ENCODE data around the gene TICAM2. TPM values are rescaled to one million over a fixed set of nuclear protein-coding genes. Genes with fewer than 3 reads are reported as not detected.
A peak's percentile ranks its signal among the peaks of the same experiment; 100 is the strongest.

Gene TICAM2
- total RNA-seq, 1 donor from 2014 or later, result 5.8 TPM

DNA sequence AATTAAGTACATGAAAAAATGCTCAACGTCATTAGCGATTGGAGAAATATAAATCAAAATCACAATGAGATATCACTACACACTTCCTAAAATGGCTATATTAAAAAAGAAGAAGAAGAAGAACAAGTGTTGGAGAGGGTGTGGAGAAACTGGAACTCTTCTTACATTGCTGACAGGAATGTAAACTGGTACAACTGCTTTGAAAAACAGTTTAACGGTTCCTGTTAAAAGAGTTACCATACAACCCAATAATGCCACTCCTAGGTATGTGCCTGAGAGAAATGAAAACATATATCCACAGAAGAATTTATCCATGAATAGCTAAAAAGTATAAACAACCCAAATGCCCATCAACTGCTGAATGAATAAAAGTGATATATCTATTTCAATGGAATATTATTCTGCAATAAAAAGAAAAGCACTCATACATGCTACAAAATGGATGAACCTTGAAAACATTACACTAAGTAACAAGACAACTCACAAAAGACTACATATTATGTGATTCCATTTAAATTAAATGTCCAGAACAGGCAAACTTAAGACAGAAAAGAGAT lies 66.7 kb downstream of the TICAM2 start:
- Histone ChIP-seq H3K4me3 (no peak overlapping the region), H3K27ac (no peak overlapping the region), H3K36me3 (peaks cover 19% of the 10 kb centered on the region), H3K9me3 (peaks cover 4% of the 10 kb centered on the region), H3K4me1 (peaks cover 76% of the 10 kb centered on the region), H3K27me3 (ENCODE audit: low read depth) (no peaks in the 10 kb centered on the region)
- DNase-seq (no peak), ATAC-seq (no peak)
- intact Hi-C loops (cut with DNase I), result no loop called here
- TF ChIP-seq CTCF (IDR thresholded peaks at IDR 0.05), result no peak

- no peak for TF ChIP-seq CTCF (IDR thresholded peaks at IDR 0.05)
- Histone ChIP-seq H3K9me3 (peaks cover 4% of the 10 kb centered on the region), H3K4me3 (no peak overlapping the region), H3K27me3 (ENCODE audit: low read depth) (no peaks in the 10 kb centered on the region), H3K36me3 (no peaks in the 10 kb centered on the region), H3K27ac (no peak overlapping the region), H3K4me1 (peaks cover 64% of the 10 kb centered on the region)
- DNase-seq (no peak), ATAC-seq (no peak)
- intact Hi-C loops (cut with DNase I), result no loop called here
Observed at GRCh38 chr5:115532517-115532916, 69.8 kb downstream of the TICAM2 start.

- peak in 1 of 2 donors; percentile 45 for ATAC-seq
- no peak for TF ChIP-seq CTCF (IDR thresholded peaks at IDR 0.05)
- intact Hi-C loops (cut with DNase I), result no loop called here
- H3K27ac ChIP-seq, result no peak overlapping the region
- DNase-seq, result no peak
- no peak overlapping the region for H3K4me3 ChIP-seq
- no peaks in the 10 kb centered on the region for H3K36me3 ChIP-seq
- peaks cover 58% of the 10 kb centered on the region for H3K4me1 ChIP-seq
- H3K9me3 ChIP-seq, result peaks cover 4% of the 10 kb centered on the region
- no peaks in the 10 kb centered on the region for H3K27me3 ChIP-seq (ENCODE audit: low read depth)
Observed at GRCh38 chr5:115531787-115532367, 70.4 kb downstream of the TICAM2 start.

DNA sequence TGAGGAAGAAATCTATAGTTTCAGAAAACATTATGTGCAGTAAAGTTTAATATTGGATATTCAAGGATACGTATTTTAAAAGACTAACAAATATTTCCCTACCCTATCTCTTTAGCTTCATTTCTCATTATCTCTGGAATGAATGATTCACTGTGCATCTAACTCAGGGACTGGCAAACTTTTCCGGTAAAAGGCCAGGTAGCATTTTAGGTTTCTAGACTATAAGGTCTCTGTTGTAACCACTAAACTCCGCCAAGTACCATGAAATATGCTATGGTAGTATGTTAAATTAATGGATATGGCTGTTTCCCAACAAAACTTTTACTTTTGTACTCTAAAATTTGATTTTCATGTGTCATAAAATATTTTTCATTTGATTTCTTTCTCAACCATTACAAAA lies 70.9 kb downstream of the TICAM2 start:
- Histone ChIP-seq H3K36me3 (no peaks in the 10 kb centered on the region), H3K4me3 (no peak overlapping the region), H3K27ac (no peak overlapping the region), H3K9me3 (peaks cover 4% of the 10 kb centered on the region), H3K27me3 (ENCODE audit: low read depth) (no peaks in the 10 kb centered on the region), H3K4me1 (peaks cover 58% of the 10 kb centered on the region)
- no peak for TF ChIP-seq CTCF (IDR thresholded peaks at IDR 0.05)
- intact Hi-C loops (cut with DNase I), result no loop called here
- ATAC-seq (no peak), DNase-seq (no peak)

GRCh38 chr5:115530426-115530825 lies 71.9 kb downstream of the TICAM2 start:
- Histone ChIP-seq H3K36me3 (peaks cover 2% of the 10 kb centered on the region), H3K27me3 (ENCODE audit: low read depth) (no peaks in the 10 kb centered on the region), H3K4me1 (peaks cover 53% of the 10 kb centered on the region), H3K9me3 (no peaks in the 10 kb centered on the region), H3K4me3 (no peak overlapping the region), H3K27ac (no peak overlapping the region)
- TF ChIP-seq CTCF (IDR thresholded peaks at IDR 0.05), result no peak
- DNase-seq, result no peak
- peak in 1 of 2 donors; percentile 35 for ATAC-seq
- intact Hi-C loops (cut with DNase I), result no loop called here

Other genes with a start within 250 kb of the TICAM2 start
- 24.1 TPM for gene FEM1C, start 57.7 kb downstream of the TICAM2 start, total RNA-seq
- 82.2 TPM for gene TMED7, start 23.6 kb upstream of the TICAM2 start, total RNA-seq
- 12.8 TPM for gene CDO1, start 214.2 kb upstream of the TICAM2 start, total RNA-seq
- gene ATG12, start 239.1 kb upstream of the TICAM2 start, total RNA-seq, result 35.7 TPM
- gene AP3S1, start 239.5 kb upstream of the TICAM2 start, total RNA-seq, result 69.4 TPM

Measured in lower lobe of right lung (tissue), 2 donors.